Measurements from ENCODE around the gene SLC34A3. TPM values are rescaled to one million over a fixed set of nuclear protein-coding genes. Genes with fewer than 3 reads are reported as not detected.

Gene SLC34A3
- total RNA-seq, 4 donors from 2014 or later: not detected

DNA sequence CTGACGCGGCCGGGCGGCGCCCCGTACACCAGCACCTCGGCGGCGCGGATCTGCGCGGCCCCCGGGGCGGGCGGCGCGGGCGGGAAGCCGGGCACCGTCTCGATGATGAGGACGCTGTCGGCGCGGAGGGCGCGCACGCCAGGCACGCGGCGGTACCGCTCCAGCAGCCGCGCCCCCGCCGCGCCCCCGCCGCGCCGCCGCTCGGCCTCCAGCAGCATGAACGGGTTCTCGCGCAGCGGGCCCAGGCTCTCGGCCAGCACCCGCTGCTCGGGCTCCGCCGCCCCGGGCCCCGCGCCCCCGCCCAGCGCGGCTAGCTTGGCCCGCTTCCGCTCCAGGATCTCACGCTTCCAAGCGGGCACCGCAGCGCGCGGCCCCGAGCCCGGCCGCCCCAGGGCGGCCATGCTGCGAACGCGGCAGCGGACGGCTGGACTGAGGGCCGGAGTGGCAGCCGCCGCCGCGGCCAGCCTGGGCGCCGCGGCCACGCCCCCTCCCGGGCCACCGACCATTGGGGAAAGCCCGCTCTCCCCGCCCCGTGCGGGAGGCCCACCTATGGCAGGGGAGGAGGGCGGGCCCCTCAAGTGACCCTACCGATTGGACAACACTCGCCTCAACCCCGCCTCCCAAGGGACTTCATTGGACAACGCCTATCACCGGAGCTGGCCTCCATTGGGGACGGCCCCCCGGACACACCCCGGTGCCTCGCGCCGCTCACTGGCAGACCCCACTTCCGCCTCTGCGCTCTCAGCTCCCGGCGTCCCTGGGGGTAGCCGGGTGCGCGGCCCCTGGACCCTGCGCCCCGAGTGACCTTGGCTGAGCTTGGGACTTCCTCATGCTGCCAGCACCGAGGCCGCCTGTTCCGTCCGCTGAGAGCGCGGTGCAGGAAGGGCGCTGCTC, 30.1 kb upstream of the SLC34A3 start, which contains the start of gene TPRN:
TSS of gene TPRN (minus strand) at position 431 of the 894 bp plus-strand sequence. CDS start at position 401, 30 bp downstream.
- TF ChIP-seq POLR2AphosphoS5 (IDR thresholded peaks at IDR 0.05): peak; percentile 83 to 91
- no peak for TF ChIP-seq EP300 (IDR thresholded peaks at IDR 0.05)
- peak; percentile 62 for TF ChIP-seq POLR2A (IDR thresholded peaks at IDR 0.05; ENCODE audit: low read depth)
- peak in 1 of 3 experiments; percentile 18 for TF ChIP-seq CTCF (IDR thresholded peaks at IDR 0.05)
- Histone ChIP-seq H3K9me3 (no peaks in the 10 kb centered on the region), H3K27ac (replicated peaks in 1 of 4) (peak within 1 kb of the TSS; percentile 79 to 86 (median 84)), H3K4me1 (peaks cover 72 to 85% (median 74%) of the 10 kb centered on the region in 4 donors), H3K4me3 (peak within 1 kb of the TSS; percentile 70 to 76 (median 74)), H3K36me3 (no peaks in the 10 kb centered on the region), H3K27me3 (no peaks in the 10 kb centered on the region)
- intact Hi-C loops (cut with DNase I): loop anchor here (2.0 kb wide), 1 partner anchor 20 kb away; no protein-coding TSS in a partner anchor
- WGBS: no CpG with 5 or more reads among the region's 118 CpGs
- DNase-seq (ENCODE audit: extremely low spot score): peak; percentile 100

DNA sequence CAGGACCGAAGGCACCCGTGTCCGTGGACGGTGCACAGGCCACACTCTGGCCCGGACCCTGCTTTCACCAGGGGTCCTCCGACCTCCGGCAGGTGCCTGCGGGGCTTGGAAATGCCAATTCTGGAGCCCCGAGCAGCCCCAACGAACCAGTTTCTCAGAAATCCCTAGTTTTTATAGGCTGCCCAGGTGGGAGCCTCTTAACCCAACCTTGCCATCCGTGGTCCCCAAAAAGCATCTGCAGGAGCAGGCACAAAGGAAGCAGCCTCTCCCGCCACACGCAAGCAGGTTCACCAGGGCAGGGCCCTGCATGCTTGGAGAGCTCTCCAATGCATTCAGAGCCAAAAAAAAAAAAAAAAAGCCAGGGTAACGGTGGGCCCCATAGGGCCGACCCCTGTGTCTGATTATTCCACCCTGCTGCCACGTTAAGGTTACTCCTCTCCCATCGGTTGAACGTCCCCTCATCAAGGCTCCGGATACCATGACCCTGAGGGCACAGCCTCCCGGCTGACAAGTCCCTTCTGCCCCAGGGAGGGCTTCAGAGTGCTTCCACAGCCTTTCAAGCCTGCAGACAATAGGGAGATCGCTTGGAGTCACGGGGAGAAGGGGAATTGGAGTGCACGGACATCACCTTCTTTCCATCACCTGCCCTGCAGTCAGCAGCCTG, 29.4 kb upstream of the SLC34A3 start:
- intact Hi-C loops (cut with DNase I): loop anchor here (2.0 kb wide), 1 partner anchor 19 kb away; no protein-coding TSS in a partner anchor
- no peaks in the 10 kb centered on the region for H3K27me3 ChIP-seq

DNA sequence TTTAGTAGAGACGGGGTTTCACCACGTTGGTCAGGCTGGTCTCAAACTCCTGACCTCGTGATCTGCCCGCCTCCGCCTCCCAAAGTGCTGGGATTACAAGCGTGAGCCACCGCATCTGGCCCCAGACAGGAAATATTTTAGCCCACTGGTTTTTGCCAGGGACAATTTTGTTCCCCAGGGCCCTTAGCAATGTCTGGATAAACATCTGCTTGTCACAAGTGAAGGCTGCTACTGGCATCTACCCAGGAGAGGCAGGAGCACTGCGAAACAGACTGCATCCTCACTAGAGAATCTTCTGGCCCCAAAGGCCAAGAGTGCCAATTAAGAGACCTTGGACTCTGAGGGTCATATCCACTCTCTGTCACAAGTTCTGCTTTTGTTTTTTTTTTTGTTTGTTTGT, 27.7 kb upstream of the SLC34A3 start:
- 82% methylated on average over 8 of the region's 8 CpGs for WGBS
- peaks cover 68 to 81% (median 77%) of the 10 kb centered on the region in 4 donors for H3K4me1 ChIP-seq

More for the DNA sequence above, 29.4 kb upstream of the SLC34A3 start:
- no peak for TF ChIP-seq EP300 (IDR thresholded peaks at IDR 0.05)
- TF ChIP-seq POLR2AphosphoS5 (IDR thresholded peaks at IDR 0.05): no peak
- TF ChIP-seq POLR2A (IDR thresholded peaks at IDR 0.05; ENCODE audit: low read depth): no peak
- TF ChIP-seq CTCF (IDR thresholded peaks at IDR 0.05): no peak
- H3K9me3 ChIP-seq: no peaks in the 10 kb centered on the region
- H3K36me3 ChIP-seq: no peaks in the 10 kb centered on the region
- 31% methylated on average over 13 of the region's 23 CpGs for WGBS
- H3K4me3 ChIP-seq: peak overlapping the region; percentile 70 to 76 (median 74)
- peak overlapping the region; percentile 79 to 86 (median 84) for H3K27ac ChIP-seq (replicated peaks in 1 of 4)
- peaks cover 74 to 84% (median 77%) of the 10 kb centered on the region in 4 donors for H3K4me1 ChIP-seq
- no peak for DNase-seq (ENCODE audit: extremely low spot score)

GRCh38 chr9:137204731-137205125, 26.0 kb upstream of the SLC34A3 start:
- intact Hi-C loops (cut with DNase I): no loop called here
- Histone ChIP-seq H3K4me3 (peak overlapping the region; percentile 78 to 95 (median 87)), H3K9me3 (no peaks in the 10 kb centered on the region), H3K27me3 (no peaks in the 10 kb centered on the region), H3K4me1 (peaks cover 50 to 63% (median 59%) of the 10 kb centered on the region in 4 donors), H3K27ac (replicated peaks in 1 of 4) (peak overlapping the region; percentile 80 to 91 (median 84)), H3K36me3 (peaks cover 0 to 19% (median 0%) of the 10 kb centered on the region in 4 donors)
- TF ChIP-seq EP300 (IDR thresholded peaks at IDR 0.05) (no peak), POLR2AphosphoS5 (IDR thresholded peaks at IDR 0.05) (no peak), POLR2A (IDR thresholded peaks at IDR 0.05; ENCODE audit: low read depth) (no peak), CTCF (IDR thresholded peaks at IDR 0.05) (no peak)
- DNase-seq (ENCODE audit: extremely low spot score): no peak
- WGBS: 52% methylated on average over 5 of the region's 21 CpGs

More for the DNA sequence above, 27.7 kb upstream of the SLC34A3 start:
- H3K4me3 ChIP-seq: no peak overlapping the region
- peaks cover 0 to 5% (median 0%) of the 10 kb centered on the region in 4 donors for H3K36me3 ChIP-seq
- no peaks in the 10 kb centered on the region for H3K27me3 ChIP-seq
- no peaks in the 10 kb centered on the region for H3K9me3 ChIP-seq
- H3K27ac ChIP-seq (replicated peaks in 1 of 4): no peak overlapping the region
- DNase-seq (ENCODE audit: extremely low spot score): no peak
- intact Hi-C loops (cut with DNase I): no loop called here
- TF ChIP-seq POLR2AphosphoS5 (IDR thresholded peaks at IDR 0.05) (no peak), EP300 (IDR thresholded peaks at IDR 0.05) (no peak), POLR2A (IDR thresholded peaks at IDR 0.05; ENCODE audit: low read depth) (no peak), CTCF (IDR thresholded peaks at IDR 0.05) (no peak)
